ENCODE measurements around the gene CD19.
"Not testable (repeated sequence)": the region's sequence is repeated elsewhere in the genome, so short reads cannot be mapped to it uniquely, and the experiment has no call there.

The CD19 gene

DNA sequence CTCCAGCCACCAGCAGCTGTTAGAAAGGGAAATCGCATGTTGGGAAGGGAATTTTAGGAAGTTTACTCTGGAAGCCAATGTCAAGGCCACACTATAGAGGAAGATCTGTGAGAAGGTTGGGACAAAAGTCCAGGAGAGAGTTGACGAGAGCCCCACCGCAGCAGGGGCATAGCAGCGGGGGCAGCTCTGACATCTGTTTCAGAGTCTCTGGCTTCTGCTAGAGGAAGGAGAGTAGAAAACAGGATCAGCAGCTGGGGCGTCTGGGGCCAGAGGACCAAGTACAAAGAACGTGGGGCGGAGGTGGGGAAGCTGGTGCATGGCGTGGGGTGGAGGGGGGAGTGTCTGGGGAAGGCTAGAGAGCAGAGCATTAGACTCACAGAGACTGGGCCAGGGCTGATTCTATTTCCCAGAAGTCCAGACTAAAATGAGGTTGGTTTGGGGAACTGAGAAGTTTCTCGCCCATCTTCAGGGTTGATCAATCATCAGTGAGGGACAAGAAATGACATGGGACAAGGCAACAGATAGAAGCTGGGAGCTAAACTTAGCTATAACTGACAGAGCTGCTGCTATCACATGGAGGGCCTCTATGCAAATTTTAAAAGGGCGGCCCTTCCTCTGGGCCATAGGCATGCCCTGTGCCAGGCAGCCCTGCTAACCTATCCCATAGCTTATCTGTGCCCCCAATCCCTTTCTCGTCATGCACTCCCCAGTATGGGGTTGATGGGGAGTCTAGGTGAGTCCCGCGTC is 7.9 kb upstream of the CD19 start:
- TF ChIP-seq, protein P1, sequence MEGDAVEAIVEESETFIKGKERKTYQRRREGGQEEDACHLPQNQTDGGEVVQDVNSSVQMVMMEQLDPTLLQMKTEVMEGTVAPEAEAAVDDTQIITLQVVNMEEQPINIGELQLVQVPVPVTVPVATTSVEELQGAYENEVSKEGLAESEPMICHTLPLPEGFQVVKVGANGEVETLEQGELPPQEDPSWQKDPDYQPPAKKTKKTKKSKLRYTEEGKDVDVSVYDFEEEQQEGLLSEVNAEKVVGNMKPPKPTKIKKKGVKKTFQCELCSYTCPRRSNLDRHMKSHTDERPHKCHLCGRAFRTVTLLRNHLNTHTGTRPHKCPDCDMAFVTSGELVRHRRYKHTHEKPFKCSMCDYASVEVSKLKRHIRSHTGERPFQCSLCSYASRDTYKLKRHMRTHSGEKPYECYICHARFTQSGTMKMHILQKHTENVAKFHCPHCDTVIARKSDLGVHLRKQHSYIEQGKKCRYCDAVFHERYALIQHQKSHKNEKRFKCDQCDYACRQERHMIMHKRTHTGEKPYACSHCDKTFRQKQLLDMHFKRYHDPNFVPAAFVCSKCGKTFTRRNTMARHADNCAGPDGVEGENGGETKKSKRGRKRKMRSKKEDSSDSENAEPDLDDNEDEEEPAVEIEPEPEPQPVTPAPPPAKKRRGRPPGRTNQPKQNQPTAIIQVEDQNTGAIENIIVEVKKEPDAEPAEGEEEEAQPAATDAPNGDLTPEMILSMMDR (IDR thresholded peaks at IDR 0.05; ENCODE audit: low read depth, low read length) = no peak
- no peak overlapping the region; the same call in 1 of the 2 replicates for H3K4me3 ChIP-seq (ENCODE audit: low read depth, low read length)

DNA sequence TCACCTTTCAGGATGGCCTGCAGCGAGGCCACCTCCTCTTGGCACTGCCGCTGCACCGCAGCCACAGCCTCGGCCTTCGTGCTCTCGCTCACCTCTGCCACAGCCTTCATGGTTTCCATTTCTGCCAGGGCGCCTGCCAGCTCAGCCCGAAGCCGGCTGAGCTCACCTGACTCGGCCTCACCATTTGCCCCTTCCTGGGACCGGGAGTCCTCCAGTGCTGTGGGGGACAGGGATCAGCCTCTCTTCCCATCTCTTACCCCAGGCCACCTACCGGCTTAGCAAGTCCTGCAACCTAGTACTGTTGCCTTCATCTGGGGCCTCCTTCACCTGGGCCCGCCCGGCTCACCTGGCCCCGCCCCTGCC is 7.4 kb upstream of the CD19 start:
- H3K4me3 ChIP-seq (ENCODE audit: low read depth, low read length) = peak overlapping the region; percentile 81
- TF ChIP-seq, protein P1 (IDR thresholded peaks at IDR 0.05; ENCODE audit: low read depth, low read length) = no peak

- TF ChIP-seq, protein P1 (IDR thresholded peaks at IDR 0.05; ENCODE audit: low read depth, low read length) = no peak
- peak within 1 kb of the TSS; percentile 81 for H3K4me3 ChIP-seq (ENCODE audit: low read depth, low read length)
These were observed 6.9 kb upstream of the CD19 start, which contains the start of gene RABEP2 for GRCh38 chr16:28924762-28925385. Gene RABEP2, minus strand, starts transcription at chr16:28925238. Its CDS starts 75 bp downstream, at chr16:28925163.

DNA sequence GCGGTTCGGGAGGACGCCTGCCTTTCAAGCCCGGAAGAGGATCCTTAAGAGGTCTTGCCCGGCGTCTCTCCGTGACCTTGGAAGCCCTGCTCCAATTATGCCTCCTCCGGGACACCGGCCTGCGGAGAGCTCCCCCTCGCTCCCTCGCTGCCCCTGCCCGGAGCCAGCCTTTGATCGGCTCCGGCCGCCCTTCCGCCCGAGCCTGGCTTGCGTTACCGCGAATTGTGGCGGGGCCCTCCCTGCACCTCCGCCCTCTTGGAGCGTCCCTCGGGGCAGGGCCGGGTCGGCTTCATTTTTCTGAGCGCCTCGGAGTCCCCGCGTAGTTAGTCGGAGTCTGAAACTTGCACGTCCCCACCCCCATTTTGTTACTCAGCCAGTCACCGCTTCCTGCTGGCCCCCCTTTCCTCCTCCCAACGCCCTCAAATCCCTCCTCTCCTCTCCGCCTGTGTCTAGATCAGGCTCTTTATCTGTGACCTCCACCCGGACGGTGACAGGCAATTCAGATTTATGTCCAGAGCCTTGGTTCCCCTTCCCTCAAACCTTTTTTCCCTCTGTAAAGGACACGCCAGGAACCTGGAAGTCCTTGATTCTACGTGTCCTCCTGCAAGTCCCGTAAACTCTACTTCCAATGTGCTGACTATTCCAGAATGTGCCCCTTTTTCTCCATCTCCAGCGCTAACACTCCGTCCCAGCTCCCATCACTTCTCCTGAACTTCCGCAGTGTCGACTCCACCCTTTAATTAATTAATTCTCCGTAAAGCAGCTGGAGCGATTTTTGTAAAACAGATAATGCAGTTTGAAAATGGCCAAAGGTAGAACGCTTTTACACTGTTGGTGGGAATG is 6.2 kb upstream of the CD19 start:
- TF ChIP-seq, protein P1 (IDR thresholded peaks at IDR 0.05; ENCODE audit: low read depth, low read length) = no peak
- peak overlapping the region; percentile 81 for H3K4me3 ChIP-seq (ENCODE audit: low read depth, low read length)

GRCh38 chr16:28926284-28926683 is 5.5 kb upstream of the CD19 start:
- H3K4me3 ChIP-seq (ENCODE audit: low read depth, low read length) = not testable (repeated sequence)

DNA sequence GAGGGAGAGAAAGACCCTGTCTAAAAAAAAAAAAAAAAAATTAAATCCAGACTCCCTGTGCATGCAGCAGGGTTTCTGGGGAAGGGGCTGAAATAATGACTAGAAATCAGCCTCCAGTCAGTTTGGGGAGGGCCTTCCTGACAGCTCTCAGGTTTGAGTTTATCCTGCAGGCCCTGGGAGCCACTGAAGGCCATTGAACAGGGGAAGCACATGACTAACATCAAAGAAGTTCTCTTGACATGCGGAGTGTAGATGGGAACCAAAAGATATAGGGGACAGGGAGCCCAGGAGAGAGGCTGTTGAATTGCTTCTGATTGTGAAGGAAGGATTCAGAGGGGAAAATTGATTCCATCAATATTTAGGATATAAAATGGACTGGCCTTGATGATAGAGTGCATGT is 4.0 kb upstream of the CD19 start:
- no peak overlapping the region for H3K4me3 ChIP-seq (ENCODE audit: low read depth, low read length)
- TF ChIP-seq, protein P1 (IDR thresholded peaks at IDR 0.05; ENCODE audit: low read depth, low read length) = no peak

- TF ChIP-seq, protein P1 (IDR thresholded peaks at IDR 0.05; ENCODE audit: low read depth, low read length) = no peak
- H3K4me3 ChIP-seq (ENCODE audit: low read depth, low read length) = no peak overlapping the region
These were observed 1.6 kb upstream of the CD19 start for GRCh38 chr16:28930203-28930602.

All from WI38 (cell line).